ENCODE results near the gene CPOX. TPM values are rescaled to one million over a fixed set of nuclear protein-coding genes. Genes with fewer than 3 reads are reported as not detected.

CPOX gene
- total and polyA plus RNA-seq, 3 donors from 2014 or later = 9.3 to 25.4 (median 21.7) TPM

- intact Hi-C loops (cut with DNase I; ENCODE audit: low total_unique reads) = no loop called here
- Histone ChIP-seq H3K36me3 (ENCODE audit: low read depth, missing control alignments) (no peaks in the 10 kb centered on the region), H3K9me3 (no peaks in the 10 kb centered on the region), H3K4me3 (no peak overlapping the region), H3K27ac (no peak overlapping the region), H3K27me3 (no peaks in the 10 kb centered on the region), H3K4me1 (no peaks in the 10 kb centered on the region)
- no peak for TF ChIP-seq POLR2A (IDR thresholded peaks at IDR 0.05)
- TF ChIP-seq, protein P1, sequence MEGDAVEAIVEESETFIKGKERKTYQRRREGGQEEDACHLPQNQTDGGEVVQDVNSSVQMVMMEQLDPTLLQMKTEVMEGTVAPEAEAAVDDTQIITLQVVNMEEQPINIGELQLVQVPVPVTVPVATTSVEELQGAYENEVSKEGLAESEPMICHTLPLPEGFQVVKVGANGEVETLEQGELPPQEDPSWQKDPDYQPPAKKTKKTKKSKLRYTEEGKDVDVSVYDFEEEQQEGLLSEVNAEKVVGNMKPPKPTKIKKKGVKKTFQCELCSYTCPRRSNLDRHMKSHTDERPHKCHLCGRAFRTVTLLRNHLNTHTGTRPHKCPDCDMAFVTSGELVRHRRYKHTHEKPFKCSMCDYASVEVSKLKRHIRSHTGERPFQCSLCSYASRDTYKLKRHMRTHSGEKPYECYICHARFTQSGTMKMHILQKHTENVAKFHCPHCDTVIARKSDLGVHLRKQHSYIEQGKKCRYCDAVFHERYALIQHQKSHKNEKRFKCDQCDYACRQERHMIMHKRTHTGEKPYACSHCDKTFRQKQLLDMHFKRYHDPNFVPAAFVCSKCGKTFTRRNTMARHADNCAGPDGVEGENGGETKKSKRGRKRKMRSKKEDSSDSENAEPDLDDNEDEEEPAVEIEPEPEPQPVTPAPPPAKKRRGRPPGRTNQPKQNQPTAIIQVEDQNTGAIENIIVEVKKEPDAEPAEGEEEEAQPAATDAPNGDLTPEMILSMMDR (IDR thresholded peaks at IDR 0.05) = no peak
- 89 to 93% methylated on average over 8 of the region's 8 CpGs for WGBS, 2 donors
- DNase-seq = no peak
Measured at GRCh38 chr3:98529856-98530459, 63.5 kb downstream of the CPOX start.

Other genes with a start within 250 kb of the CPOX start
- not detected for gene OR5K4, start 239.8 kb downstream of the CPOX start, total RNA-seq
- not detected for gene OR5K4, start 239.8 kb downstream of the CPOX start, polyA plus RNA-seq (ENCODE audit: insufficient read depth, low read depth, low replicate concordance)
- not detected for gene OR5K3, start 202.9 kb downstream of the CPOX start, total RNA-seq
- gene OR5K3, start 202.9 kb downstream of the CPOX start, polyA plus RNA-seq (ENCODE audit: insufficient read depth, low read depth, low replicate concordance) = not detected
- gene OR5K1, start 130.4 kb downstream of the CPOX start, total RNA-seq = not detected
- not detected for gene OR5K1, start 130.4 kb downstream of the CPOX start, polyA plus RNA-seq (ENCODE audit: insufficient read depth, low read depth, low replicate concordance)
- not detected for gene OR5K2, start 95.9 kb downstream of the CPOX start, total RNA-seq
- not detected for gene OR5K2, start 95.9 kb downstream of the CPOX start, polyA plus RNA-seq (ENCODE audit: insufficient read depth, low read depth, low replicate concordance)
- 100 to 1,000 TPM; 150 to 162 TPM for gene CLDND1, start 70.7 kb downstream of the CPOX start, total RNA-seq
- 207 TPM for gene CLDND1, start 70.7 kb downstream of the CPOX start, polyA plus RNA-seq (ENCODE audit: insufficient read depth, low read depth, low replicate concordance)
- not detected for gene GPR15, start 61.6 kb downstream of the CPOX start, total RNA-seq
- gene GPR15, start 61.6 kb downstream of the CPOX start, polyA plus RNA-seq (ENCODE audit: insufficient read depth, low read depth, low replicate concordance) = 0.34 TPM
- gene ST3GAL6, start 169.7 kb upstream of the CPOX start, total RNA-seq = 10 to 100 TPM in 1 of 2 donors, 1 to 10 TPM in 1; 3.7 to 23.4 TPM
- gene ST3GAL6, start 169.7 kb upstream of the CPOX start, polyA plus RNA-seq (ENCODE audit: insufficient read depth, low read depth, low replicate concordance) = 2.1 TPM